ENCODE results near the gene TRMU. TPM values are rescaled to one million over a fixed set of nuclear protein-coding genes. Genes with fewer than 3 reads are reported as not detected.

Gene TRMU
- total RNA-seq, 1 experiment from 2014 or later, result 90.1 TPM

DNA sequence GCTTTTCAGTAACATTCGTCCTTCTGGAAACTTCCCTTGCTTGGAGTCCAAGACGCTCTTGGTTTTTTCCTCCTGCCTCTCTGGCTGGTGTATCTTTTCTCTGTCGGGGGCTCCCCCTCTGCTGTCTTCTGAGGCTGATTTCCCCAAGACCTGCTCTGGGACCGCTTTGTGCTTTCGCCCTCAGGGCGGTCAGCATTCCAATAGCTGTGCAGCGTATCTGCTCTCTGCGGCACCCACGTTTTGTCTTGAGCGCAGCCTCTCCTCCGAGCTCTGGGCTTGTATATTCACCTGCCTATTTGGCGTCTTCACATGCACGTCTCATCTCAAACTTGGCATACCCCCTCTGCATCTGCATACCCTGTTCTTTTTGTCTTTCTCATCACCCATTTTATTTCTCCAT lies 36.4 kb upstream of the TRMU start:
- H3K4me3 ChIP-seq (ENCODE audit: low read depth, low read length, poor library complexity, severe bottlenecking), result no peak overlapping the region
- TF ChIP-seq, protein P1, sequence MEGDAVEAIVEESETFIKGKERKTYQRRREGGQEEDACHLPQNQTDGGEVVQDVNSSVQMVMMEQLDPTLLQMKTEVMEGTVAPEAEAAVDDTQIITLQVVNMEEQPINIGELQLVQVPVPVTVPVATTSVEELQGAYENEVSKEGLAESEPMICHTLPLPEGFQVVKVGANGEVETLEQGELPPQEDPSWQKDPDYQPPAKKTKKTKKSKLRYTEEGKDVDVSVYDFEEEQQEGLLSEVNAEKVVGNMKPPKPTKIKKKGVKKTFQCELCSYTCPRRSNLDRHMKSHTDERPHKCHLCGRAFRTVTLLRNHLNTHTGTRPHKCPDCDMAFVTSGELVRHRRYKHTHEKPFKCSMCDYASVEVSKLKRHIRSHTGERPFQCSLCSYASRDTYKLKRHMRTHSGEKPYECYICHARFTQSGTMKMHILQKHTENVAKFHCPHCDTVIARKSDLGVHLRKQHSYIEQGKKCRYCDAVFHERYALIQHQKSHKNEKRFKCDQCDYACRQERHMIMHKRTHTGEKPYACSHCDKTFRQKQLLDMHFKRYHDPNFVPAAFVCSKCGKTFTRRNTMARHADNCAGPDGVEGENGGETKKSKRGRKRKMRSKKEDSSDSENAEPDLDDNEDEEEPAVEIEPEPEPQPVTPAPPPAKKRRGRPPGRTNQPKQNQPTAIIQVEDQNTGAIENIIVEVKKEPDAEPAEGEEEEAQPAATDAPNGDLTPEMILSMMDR (conservative IDR thresholded peaks at IDR 0.05; ENCODE audit: low read depth, low read length), result no peak
- no peak for TF ChIP-seq EZH2 (IDR thresholded peaks at IDR 0.05; ENCODE audit: borderline replicate concordance, low read depth, low read length, poor library complexity, severe bottlenecking)
- intact Hi-C loops (cut with micrococcal nuclease; ENCODE audit: unreplicated experiment), result no loop called here
- H3K27me3 ChIP-seq (replicated peaks; ENCODE audit: insufficient read depth, low read depth, low read length, poor library complexity), result no peaks in the 10 kb centered on the region
- H3K27ac ChIP-seq (ENCODE audit: low read depth, low read length, poor library complexity, severe bottlenecking), result no peak overlapping the region
- H3K4me1 ChIP-seq (ENCODE audit: insufficient read depth, low read length, poor library complexity, severe bottlenecking), result peaks cover 19% of the 10 kb centered on the region
- CTCF ChIA-PET, result no interaction called here
- BruUV-seq (replicated peaks), result no TSS peak
- DNase-seq (ENCODE audit: low spot score), result no peak
- no peaks in the 10 kb centered on the region for H3K9me3 ChIP-seq (ENCODE audit: low read depth, low read length, poor library complexity, severe bottlenecking)
- H3K36me3 ChIP-seq (ENCODE audit: insufficient read depth, low read length, poor library complexity, severe bottlenecking), result peaks cover 52% of the 10 kb centered on the region
- POLR2A ChIA-PET (ENCODE audit: low non-redundant PET), result interaction anchor here (0.7 kb wide), 1 partner anchor 21 kb away, joined by 3 read pairs; no protein-coding TSS in a partner anchor

- H3K4me3 ChIP-seq (ENCODE audit: low read depth, low read length, poor library complexity, severe bottlenecking), result no peak overlapping the region
- intact Hi-C loops (cut with micrococcal nuclease; ENCODE audit: unreplicated experiment), result no loop called here
- peaks cover 18% of the 10 kb centered on the region for H3K4me1 ChIP-seq (ENCODE audit: insufficient read depth, low read length, poor library complexity, severe bottlenecking)
- no peaks in the 10 kb centered on the region for H3K27me3 ChIP-seq (replicated peaks; ENCODE audit: insufficient read depth, low read depth, low read length, poor library complexity)
- CTCF ChIA-PET, result no interaction called here
- POLR2A ChIA-PET (ENCODE audit: low non-redundant PET), result no interaction called here
- no peak for TF ChIP-seq EZH2 (IDR thresholded peaks at IDR 0.05; ENCODE audit: borderline replicate concordance, low read depth, low read length, poor library complexity, severe bottlenecking)
- TF ChIP-seq, protein P1 (conservative IDR thresholded peaks at IDR 0.05; ENCODE audit: low read depth, low read length), result no peak
- no peak for DNase-seq (ENCODE audit: low spot score)
- peaks cover 63% of the 10 kb centered on the region for H3K36me3 ChIP-seq (ENCODE audit: insufficient read depth, low read length, poor library complexity, severe bottlenecking)
- no peaks in the 10 kb centered on the region for H3K9me3 ChIP-seq (ENCODE audit: low read depth, low read length, poor library complexity, severe bottlenecking)
- no TSS peak for BruUV-seq (replicated peaks)
- no peak overlapping the region for H3K27ac ChIP-seq (ENCODE audit: low read depth, low read length, poor library complexity, severe bottlenecking)
These were observed 35.0 kb upstream of the TRMU start for GRCh38 chr22:46300491-46300890.

DNA sequence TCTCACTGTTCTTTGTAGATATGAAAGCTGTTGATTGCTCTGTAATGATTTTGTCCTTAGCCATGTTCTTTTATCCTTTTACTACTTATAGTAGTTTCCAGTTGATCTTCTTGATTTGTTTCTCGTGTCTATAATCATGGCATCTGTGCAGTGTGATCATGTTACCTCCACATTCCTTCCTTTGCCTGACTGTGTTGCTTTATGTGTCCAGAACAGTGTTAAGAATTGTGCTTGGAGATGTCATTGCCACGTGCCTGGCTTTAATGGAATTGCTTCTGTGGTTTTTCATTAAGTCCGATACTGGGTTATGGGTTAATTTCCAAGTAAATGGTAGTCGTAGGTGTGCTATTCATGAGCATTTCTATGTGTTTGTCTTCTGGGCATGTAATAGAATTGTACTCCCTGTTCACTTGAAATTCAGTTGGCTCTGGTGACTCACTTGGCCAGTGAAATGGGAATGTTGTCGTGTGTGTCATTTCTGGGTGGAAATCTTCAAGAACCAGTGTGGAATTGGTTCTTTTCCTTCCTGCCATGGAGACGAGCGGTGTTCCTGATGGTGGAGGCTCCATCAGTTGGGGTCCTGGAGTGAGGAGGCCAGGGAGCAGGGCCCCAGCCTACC lies 32.1 kb upstream of the TRMU start:
- TF ChIP-seq EZH2 (IDR thresholded peaks at IDR 0.05; ENCODE audit: borderline replicate concordance, low read depth, low read length, poor library complexity, severe bottlenecking), result no peak
- TF ChIP-seq, protein P1 (conservative IDR thresholded peaks at IDR 0.05; ENCODE audit: low read depth, low read length), result no peak
- H3K27me3 ChIP-seq (replicated peaks; ENCODE audit: insufficient read depth, low read depth, low read length, poor library complexity), result no peaks in the 10 kb centered on the region
- H3K27ac ChIP-seq (ENCODE audit: low read depth, low read length, poor library complexity, severe bottlenecking), result no peak overlapping the region
- no peak for DNase-seq (ENCODE audit: low spot score)
- intact Hi-C loops (cut with micrococcal nuclease; ENCODE audit: unreplicated experiment), result no loop called here
- POLR2A ChIA-PET (ENCODE audit: low non-redundant PET), result no interaction called here
- BruUV-seq (replicated peaks), result no TSS peak
- H3K4me1 ChIP-seq (ENCODE audit: insufficient read depth, low read length, poor library complexity, severe bottlenecking), result peaks cover 5% of the 10 kb centered on the region
- H3K4me3 ChIP-seq (ENCODE audit: low read depth, low read length, poor library complexity, severe bottlenecking), result no peak overlapping the region
- H3K36me3 ChIP-seq (ENCODE audit: insufficient read depth, low read length, poor library complexity, severe bottlenecking), result peaks cover 84% of the 10 kb centered on the region
- no peaks in the 10 kb centered on the region for H3K9me3 ChIP-seq (ENCODE audit: low read depth, low read length, poor library complexity, severe bottlenecking)
- CTCF ChIA-PET, result no interaction called here

Data from A673 (cell line).